AG10803 (cell line): ENCODE measurements around the gene MGMT.

Experiments used
- DNase-seq: peaks from one replicate; pipeline ENCODE4 v3.0.0; 2010; ENCODE audit warnings: low read depth
- H3K4me3 ChIP-seq: 2 replicates; pipeline ENCODE4 v1.5.1; 2011; ENCODE audit warnings: mild to moderate bottlenecking, low read length, control low read depth
- CTCF ChIP-seq: conservative IDR thresholded peaks from 2 replicates; pipeline ENCODE4 v1.5.1; 2011; ENCODE audit warnings: mild to moderate bottlenecking, low read length, control low read depth, inconsistent platforms

Gene MGMT

GRCh38 chr10:129710510-129710847 lies 243.4 kb downstream of the MGMT start:
- H3K4me3 ChIP-seq = no peak overlapping the region
- no peak for TF ChIP-seq CTCF
- DNase-seq = no peak

GRCh38 chr10:129711291-129711690 lies 244.2 kb downstream of the MGMT start:
- no peak for TF ChIP-seq CTCF
- DNase-seq = no peak
- H3K4me3 ChIP-seq = no peak overlapping the region

- no peak overlapping the region for H3K4me3 ChIP-seq
- no peak for DNase-seq
- no peak for TF ChIP-seq CTCF
Measured at GRCh38 chr10:129712000-129712399, 245.0 kb downstream of the MGMT start.

- no peak for TF ChIP-seq CTCF
- DNase-seq = no peak
- no peak overlapping the region for H3K4me3 ChIP-seq
Measured at GRCh38 chr10:129713659-129714265, 246.7 kb downstream of the MGMT start.

GRCh38 chr10:129715805-129716204 lies 248.8 kb downstream of the MGMT start:
- no peak overlapping the region for H3K4me3 ChIP-seq
- no peak for TF ChIP-seq CTCF
- no peak for DNase-seq

- no peak for DNase-seq
- no peak overlapping the region for H3K4me3 ChIP-seq
- no peak for TF ChIP-seq CTCF
Measured at GRCh38 chr10:129716211-129716681, 249.2 kb downstream of the MGMT start.

- H3K4me3 ChIP-seq = no peak overlapping the region
- DNase-seq = no peak
- TF ChIP-seq CTCF = no peak
Measured at GRCh38 chr10:129716881-129717280, 249.8 kb downstream of the MGMT start.
